ENCODE results near the gene ADAMTSL5. TPM values are rescaled to one million over a fixed set of nuclear protein-coding genes. Genes with fewer than 3 reads are reported as not detected.
A peak's percentile ranks its signal among the peaks of the same experiment; 100 is the strongest.

Gene ADAMTSL5
- total RNA-seq, 1 donor from 2014 or later, result not detected

DNA sequence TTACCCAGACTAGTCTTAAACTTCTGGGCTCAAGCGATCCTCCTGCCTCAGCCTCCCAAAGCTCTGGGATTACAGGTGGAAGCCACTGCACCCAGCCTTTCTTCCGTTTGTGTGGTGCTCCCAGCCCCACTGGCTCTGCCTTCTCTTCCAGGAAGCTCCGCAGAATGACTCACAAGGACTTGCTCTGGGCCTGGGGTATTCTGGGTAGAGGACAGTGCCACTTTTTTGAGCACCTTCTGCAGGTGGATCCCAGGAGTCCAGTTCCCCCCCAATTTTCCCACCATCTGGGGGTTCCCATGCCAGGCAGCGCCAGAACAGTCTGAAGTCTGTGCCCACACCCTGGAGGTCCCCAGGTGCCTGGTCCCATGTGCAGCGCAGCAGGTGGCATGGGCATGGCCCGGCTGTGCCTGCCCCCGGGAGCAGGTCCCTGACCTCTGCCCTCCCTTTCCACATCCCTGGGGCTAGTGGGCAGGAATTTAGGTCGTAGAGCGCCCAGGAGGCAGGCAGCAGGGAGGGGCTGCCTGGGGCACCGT lies 20.3 kb downstream of the ADAMTSL5 start:
- DNase-seq (no peak), ATAC-seq (ENCODE audit: low read depth) (no peak)
- H3K27ac Mint-ChIP-seq, result no peak overlapping the region
- CTCF ChIA-PET, result no interaction called here
- no peak overlapping the region for H3K4me3 Mint-ChIP-seq
- no peaks in the 10 kb centered on the region for H3K36me3 Mint-ChIP-seq (ENCODE audit: low read depth)
- H3K9me3 Mint-ChIP-seq, result no peaks in the 10 kb centered on the region
- peaks cover 5% of the 10 kb centered on the region for H3K27me3 Mint-ChIP-seq
- H3K4me1 Mint-ChIP-seq, result peaks cover 12% of the 10 kb centered on the region
- POLR2A ChIA-PET, result no interaction called here
- TF ChIP-seq, protein P1, sequence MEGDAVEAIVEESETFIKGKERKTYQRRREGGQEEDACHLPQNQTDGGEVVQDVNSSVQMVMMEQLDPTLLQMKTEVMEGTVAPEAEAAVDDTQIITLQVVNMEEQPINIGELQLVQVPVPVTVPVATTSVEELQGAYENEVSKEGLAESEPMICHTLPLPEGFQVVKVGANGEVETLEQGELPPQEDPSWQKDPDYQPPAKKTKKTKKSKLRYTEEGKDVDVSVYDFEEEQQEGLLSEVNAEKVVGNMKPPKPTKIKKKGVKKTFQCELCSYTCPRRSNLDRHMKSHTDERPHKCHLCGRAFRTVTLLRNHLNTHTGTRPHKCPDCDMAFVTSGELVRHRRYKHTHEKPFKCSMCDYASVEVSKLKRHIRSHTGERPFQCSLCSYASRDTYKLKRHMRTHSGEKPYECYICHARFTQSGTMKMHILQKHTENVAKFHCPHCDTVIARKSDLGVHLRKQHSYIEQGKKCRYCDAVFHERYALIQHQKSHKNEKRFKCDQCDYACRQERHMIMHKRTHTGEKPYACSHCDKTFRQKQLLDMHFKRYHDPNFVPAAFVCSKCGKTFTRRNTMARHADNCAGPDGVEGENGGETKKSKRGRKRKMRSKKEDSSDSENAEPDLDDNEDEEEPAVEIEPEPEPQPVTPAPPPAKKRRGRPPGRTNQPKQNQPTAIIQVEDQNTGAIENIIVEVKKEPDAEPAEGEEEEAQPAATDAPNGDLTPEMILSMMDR (IDR thresholded peaks at IDR 0.05), result no peak
- intact Hi-C loops (cut with micrococcal nuclease), result no loop called here

DNA sequence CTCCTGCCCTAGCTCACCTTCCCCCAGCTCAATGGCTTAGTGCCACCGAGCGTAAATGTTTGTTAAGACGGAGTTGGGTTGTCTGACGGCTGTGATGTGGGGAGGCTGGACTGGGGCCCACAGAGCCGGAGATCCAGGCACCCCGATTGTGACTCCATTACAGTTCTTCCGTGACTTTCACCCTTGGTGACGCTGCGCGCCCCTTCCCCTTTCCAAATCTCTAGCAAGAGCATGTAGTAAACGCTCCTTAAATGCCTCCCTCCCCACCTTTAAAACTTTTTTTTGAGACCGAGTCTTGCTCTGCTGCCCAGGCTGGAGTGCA lies 21.0 kb downstream of the ADAMTSL5 start:
- ChIA-PET CTCF (no interaction called here), POLR2A (interaction anchor here (1.9 kb wide), 1 partner anchor 18 kb away, joined by 5 read pairs; no protein-coding TSS in a partner anchor)
- DNase-seq, result no peak
- Mint-ChIP-seq H3K4me3 (peak overlapping the region; percentile 66), H3K27ac (no peak overlapping the region), H3K27me3 (peaks cover 5% of the 10 kb centered on the region), H3K4me1 (peaks cover 12% of the 10 kb centered on the region), H3K36me3 (ENCODE audit: low read depth) (no peaks in the 10 kb centered on the region), H3K9me3 (no peaks in the 10 kb centered on the region)
- intact Hi-C loops (cut with micrococcal nuclease), result no loop called here
- no peak for ATAC-seq (ENCODE audit: low read depth)
- TF ChIP-seq, protein P1 (IDR thresholded peaks at IDR 0.05), result no peak

GRCh38 chr19:1491114-1491848 lies 21.5 kb downstream of the ADAMTSL5 start, which contains the start of gene REEP6:
Gene REEP6, plus strand, starts transcription at chr19:1491181. Its CDS starts 89 bp downstream, at chr19:1491270.
- no peak for ATAC-seq (ENCODE audit: low read depth)
- TF ChIP-seq, protein P1 (IDR thresholded peaks at IDR 0.05), result no peak
- Mint-ChIP-seq H3K27ac (peak within 1 kb of the TSS; percentile 88), H3K27me3 (peaks cover 5% of the 10 kb centered on the region), H3K9me3 (no peaks in the 10 kb centered on the region), H3K4me3 (peak within 1 kb of the TSS; percentile 89), H3K36me3 (ENCODE audit: low read depth) (no peaks in the 10 kb centered on the region), H3K4me1 (peaks cover 12% of the 10 kb centered on the region)
- intact Hi-C loops (cut with micrococcal nuclease), result no loop called here
- POLR2A ChIA-PET, result interaction anchor here (0.6 to 1.9 kb wide), 12 partner anchors 13 to 439 kb away, joined by 3 to 10 read pairs (median 5); partner anchors contain the start of genes CIRBP and FAM174C
- no peak for DNase-seq
- CTCF ChIA-PET, result no interaction called here

- H3K4me1 Mint-ChIP-seq, result peaks cover 12% of the 10 kb centered on the region
- peak within 1 kb of the TSS; percentile 89 for H3K4me3 Mint-ChIP-seq
- ChIA-PET CTCF (no interaction called here), POLR2A (interaction anchor here (0.5 to 1.9 kb wide), 14 partner anchors 13 to 662 kb away, joined by 3 to 10 read pairs (median 5); partner anchors contain the start of genes CIRBP and FAM174C)
- peak within 1 kb of the TSS; percentile 88 for H3K27ac Mint-ChIP-seq
- TF ChIP-seq, protein P1 (IDR thresholded peaks at IDR 0.05), result no peak
- DNase-seq (peak; percentile 94), ATAC-seq (ENCODE audit: low read depth) (peak; percentile 83)
- H3K36me3 Mint-ChIP-seq (ENCODE audit: low read depth), result no peaks in the 10 kb centered on the region
- intact Hi-C loops (cut with micrococcal nuclease), result loop anchor here (1.0 kb wide), 3 partner anchors 11 to 52 kb away; partner anchors contain the start of genes C19orf25 and RPS15
- no peaks in the 10 kb centered on the region for H3K9me3 Mint-ChIP-seq
- peaks cover 5% of the 10 kb centered on the region for H3K27me3 Mint-ChIP-seq
These were observed 22.3 kb downstream of the ADAMTSL5 start, which contains the start of gene PCSK4 for GRCh38 chr19:1490311-1491113. Gene PCSK4, minus strand, starts transcription at chr19:1490350. Its CDS starts 4 bp downstream, at chr19:1490346.

All from activated B cell treated with CpG ODN at 0.5 μM for 24 hours (primary cell).